Esophagus squamous epithelium (tissue), 5 donors: ENCODE data around the gene PPP1R3G. TPM values are rescaled to one million over a fixed set of nuclear protein-coding genes. Genes with fewer than 3 reads are reported as not detected.

Experiments
- DNase-seq: peaks from one replicate; lab custom pipeline; 2025; lab: John Stamatoyannopoulos, UW
- H3K27ac ChIP-seq, 4 donors: fragments of 200-600 bp; sonication (generic); one replicate each; pipeline ENCODE4 v1.5.1; 2016 to 2019; ENCODE audit warnings: mild to moderate bottlenecking in 1 of 4
- H3K27me3 ChIP-seq, 4 donors: fragments of 200-600 bp; sonication (generic); 1 replicate in 3 of 4; 2 replicates in 1 of 4; pipeline versions ENCODE4 v1.5.1 to v1.6.0; 2017 to 2021; ENCODE audit warnings: antibody characterized with exemption in 1 of 4
- H3K36me3 ChIP-seq, 3 donors: fragments of 200-600 bp; sonication (generic); one replicate each; pipeline ENCODE4 v1.5.1; 2016 to 2019
- H3K4me1 ChIP-seq, 3 donors: fragments of 200-600 bp; sonication (generic); one replicate each; pipeline ENCODE4 v1.5.1; 2017 to 2019
- H3K4me3 ChIP-seq, 4 donors: fragments of 200-600 bp; sonication (generic); 1 replicate in 3 of 4; 2 replicates in 1 of 4; pipeline ENCODE4 v1.5.1; 2016 to 2019; ENCODE audit warnings: mild to moderate bottlenecking in 2 of 4, moderate library complexity in 1 of 4
- H3K9me3 ChIP-seq, 3 donors: fragments of 200-600 bp; sonication (generic); one replicate each; pipeline ENCODE4 v1.5.1; 2016 to 2019
- POLR2A ChIP-seq, 4 donors: fragments of 450-650 bp; IDR thresholded peaks; one replicate each; pipeline ENCODE4 v1.6.1; 2017; ENCODE audit warnings: antibody characterized with exemption in 4 of 4, mild to moderate bottlenecking in 4 of 4, moderate library complexity in 3 of 4
- whole genome bisulfite sequencing, 2 donors: methylation state at CpG; one replicate each; pipeline ENCODE4 v1.1.5; 2018; 5-methylcytosine and 5-hydroxymethylcytosine counted together
- intact Hi-C: fragments of 100-400 bp; cut with DNase I; formaldehyde crosslinking; loops from one replicate; pipeline ENCODE4 v1.15.0; 2022
- total RNA-seq, 4 donors: library from RNA; depleted of rRNA; stranded (reverse); fragments of >200 nt; gene quantifications; one replicate each; pipeline ENCODE4 v1.1.0, GENCODE V29; 2016
- TF ChIP-seq, protein P1 (sequence below), 6 experiments: fragments of 450-650 bp in 4 of 6; fragments of 200-600 bp in 2 of 6; sonication (generic) in 2 of 6; IDR thresholded peaks; one replicate each; pipeline ENCODE4 v1.5.1; 2016 to 2019; ENCODE audit warnings: antibody characterized with exemption in 6 of 6, mild to moderate bottlenecking in 4 of 6, moderate library complexity in 4 of 6
- donor health status: DM: yes; HTN: yes; CAD: no.

The PPP1R3G gene
- total RNA-seq, 4 donors from 2014 or later = 1.1 to 3.0 (median 1.6) TPM

DNA sequence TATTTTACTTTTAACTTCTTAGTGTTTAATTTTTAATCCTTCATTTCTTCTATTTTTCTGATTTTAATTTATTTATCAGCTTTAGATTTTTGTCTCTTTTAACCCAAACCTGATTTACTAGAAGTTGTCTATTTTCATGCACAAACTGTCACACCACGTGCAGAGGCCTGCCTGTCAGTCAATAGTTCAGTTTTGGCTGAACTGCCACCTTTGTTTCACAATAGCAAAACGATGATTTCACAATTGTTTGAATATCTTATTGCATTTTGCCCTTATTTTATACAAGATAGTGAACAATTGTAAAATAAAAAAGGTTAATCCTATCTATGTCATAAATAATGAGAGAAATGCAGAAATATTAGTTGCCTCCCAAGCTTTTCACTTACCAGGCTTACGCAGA lies 24.0 kb upstream of the PPP1R3G start:
- no peaks in the 10 kb centered on the region for H3K4me1 ChIP-seq
- H3K4me3 ChIP-seq = no peak overlapping the region
- intact Hi-C loops = no loop called here
- H3K27me3 ChIP-seq = no peaks in the 10 kb centered on the region
- 46 to 47% methylated on average over 3 of the region's 3 CpGs for WGBS, 2 donors
- no peaks in the 10 kb centered on the region for H3K9me3 ChIP-seq
- no peaks in the 10 kb centered on the region for H3K36me3 ChIP-seq
- TF ChIP-seq, protein P1, sequence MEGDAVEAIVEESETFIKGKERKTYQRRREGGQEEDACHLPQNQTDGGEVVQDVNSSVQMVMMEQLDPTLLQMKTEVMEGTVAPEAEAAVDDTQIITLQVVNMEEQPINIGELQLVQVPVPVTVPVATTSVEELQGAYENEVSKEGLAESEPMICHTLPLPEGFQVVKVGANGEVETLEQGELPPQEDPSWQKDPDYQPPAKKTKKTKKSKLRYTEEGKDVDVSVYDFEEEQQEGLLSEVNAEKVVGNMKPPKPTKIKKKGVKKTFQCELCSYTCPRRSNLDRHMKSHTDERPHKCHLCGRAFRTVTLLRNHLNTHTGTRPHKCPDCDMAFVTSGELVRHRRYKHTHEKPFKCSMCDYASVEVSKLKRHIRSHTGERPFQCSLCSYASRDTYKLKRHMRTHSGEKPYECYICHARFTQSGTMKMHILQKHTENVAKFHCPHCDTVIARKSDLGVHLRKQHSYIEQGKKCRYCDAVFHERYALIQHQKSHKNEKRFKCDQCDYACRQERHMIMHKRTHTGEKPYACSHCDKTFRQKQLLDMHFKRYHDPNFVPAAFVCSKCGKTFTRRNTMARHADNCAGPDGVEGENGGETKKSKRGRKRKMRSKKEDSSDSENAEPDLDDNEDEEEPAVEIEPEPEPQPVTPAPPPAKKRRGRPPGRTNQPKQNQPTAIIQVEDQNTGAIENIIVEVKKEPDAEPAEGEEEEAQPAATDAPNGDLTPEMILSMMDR (IDR thresholded peaks at IDR 0.05) = no peak
- no peak for TF ChIP-seq POLR2A (IDR thresholded peaks at IDR 0.05)
- DNase-seq = no peak
- no peak overlapping the region for H3K27ac ChIP-seq

DNA sequence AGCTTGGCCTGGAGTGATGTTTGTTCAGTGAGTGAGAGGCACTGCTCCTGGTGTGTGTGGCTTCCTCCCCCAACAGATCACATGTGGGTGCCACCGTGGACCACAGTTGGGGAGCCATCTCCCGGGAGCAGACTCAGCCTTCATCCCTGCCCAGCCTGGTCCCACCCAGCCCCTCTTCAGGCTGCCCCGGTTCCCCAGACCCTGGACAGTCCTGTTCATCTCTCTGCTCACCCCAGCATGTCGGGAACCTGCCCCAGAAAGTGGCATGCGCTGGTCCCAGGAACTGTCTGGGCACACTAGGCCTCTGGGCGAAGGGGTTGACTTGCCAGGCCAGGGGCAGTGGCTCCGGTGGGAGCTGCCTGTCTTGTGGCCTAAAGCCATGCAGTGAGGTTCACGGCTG lies 21.5 kb upstream of the PPP1R3G start:
- Histone ChIP-seq H3K27me3 (no peaks in the 10 kb centered on the region), H3K9me3 (no peaks in the 10 kb centered on the region), H3K36me3 (no peaks in the 10 kb centered on the region), H3K4me3 (no peak overlapping the region), H3K27ac (no peak overlapping the region), H3K4me1 (no peaks in the 10 kb centered on the region)
- WGBS, 2 donors = 76 to 77% methylated on average over 2 to 5 of the region's 8 CpGs
- DNase-seq = no peak
- TF ChIP-seq POLR2A (IDR thresholded peaks at IDR 0.05) = no peak
- TF ChIP-seq, protein P1 (IDR thresholded peaks at IDR 0.05) = no peak
- intact Hi-C loops = no loop called here

DNA sequence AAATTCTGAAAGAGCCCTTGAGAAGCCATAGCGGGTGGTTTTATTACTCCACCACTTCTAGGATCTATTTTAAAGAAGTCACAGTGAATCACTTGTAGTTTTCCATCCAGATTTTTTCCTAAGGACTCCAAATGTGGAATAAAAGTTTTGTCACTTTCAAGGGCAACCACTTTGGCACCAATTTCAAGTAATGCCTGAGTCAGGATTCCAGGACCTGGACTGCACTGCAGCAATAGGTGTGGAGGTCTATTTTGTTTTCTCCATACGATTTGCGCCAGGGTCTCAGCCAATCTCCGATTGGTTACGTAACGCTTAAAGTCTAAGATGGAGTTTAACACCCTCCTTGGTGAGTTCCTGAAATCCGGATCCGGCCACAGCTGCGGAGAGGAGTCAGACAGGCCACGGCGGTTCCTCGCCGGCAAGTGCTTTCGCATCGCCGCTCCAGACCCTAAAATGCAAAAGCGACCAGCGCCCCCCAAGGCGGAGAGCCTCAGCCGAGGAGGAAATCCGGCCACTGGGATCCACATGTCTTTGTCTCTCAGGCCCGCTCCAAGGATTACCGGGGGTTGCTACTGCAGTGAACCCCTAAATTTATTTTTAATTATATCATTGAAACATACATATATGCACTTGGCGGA lies 18.6 kb upstream of the PPP1R3G start:
- Histone ChIP-seq H3K9me3 (no peaks in the 10 kb centered on the region), H3K4me1 (no peaks in the 10 kb centered on the region), H3K4me3 (no peak overlapping the region), H3K27ac (no peak overlapping the region), H3K36me3 (no peaks in the 10 kb centered on the region), H3K27me3 (no peaks in the 10 kb centered on the region)
- TF ChIP-seq POLR2A (IDR thresholded peaks at IDR 0.05) = no peak
- TF ChIP-seq, protein P1 (IDR thresholded peaks at IDR 0.05) = no peak
- DNase-seq = no peak
- intact Hi-C loops = no loop called here
- WGBS, 2 donors = 89 to 96% methylated on average over 22 to 24 of the region's 24 CpGs

DNA sequence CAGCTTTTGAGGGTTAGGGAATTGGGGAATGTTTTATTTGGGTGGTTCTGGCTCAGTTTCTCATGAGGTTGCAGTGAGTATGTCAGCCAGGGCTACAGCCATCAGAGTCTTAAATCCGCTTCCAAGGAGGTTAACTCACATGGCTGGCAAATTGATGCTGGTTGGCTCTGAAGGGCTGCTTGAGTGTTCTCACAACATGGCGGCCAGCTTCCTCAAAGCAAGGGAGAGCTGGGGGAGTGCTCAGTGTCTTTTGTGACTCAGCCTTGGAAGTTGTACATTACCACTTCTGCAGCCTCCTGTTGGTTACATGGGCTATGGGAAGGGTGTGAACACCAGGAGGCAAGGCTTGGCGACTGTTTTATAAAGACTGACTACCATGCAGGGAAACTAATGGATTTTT lies 17.8 kb upstream of the PPP1R3G start:
- H3K9me3 ChIP-seq = no peaks in the 10 kb centered on the region
- no peaks in the 10 kb centered on the region for H3K27me3 ChIP-seq
- 100% methylated on average over 3 of the region's 3 CpGs for WGBS, 2 donors
- H3K36me3 ChIP-seq = no peaks in the 10 kb centered on the region
- no peaks in the 10 kb centered on the region for H3K4me1 ChIP-seq
- no peak overlapping the region for H3K4me3 ChIP-seq
- no peak for DNase-seq
- intact Hi-C loops = no loop called here
- TF ChIP-seq, protein P1 (IDR thresholded peaks at IDR 0.05) = no peak
- no peak for TF ChIP-seq POLR2A (IDR thresholded peaks at IDR 0.05)
- H3K27ac ChIP-seq = no peak overlapping the region

DNA sequence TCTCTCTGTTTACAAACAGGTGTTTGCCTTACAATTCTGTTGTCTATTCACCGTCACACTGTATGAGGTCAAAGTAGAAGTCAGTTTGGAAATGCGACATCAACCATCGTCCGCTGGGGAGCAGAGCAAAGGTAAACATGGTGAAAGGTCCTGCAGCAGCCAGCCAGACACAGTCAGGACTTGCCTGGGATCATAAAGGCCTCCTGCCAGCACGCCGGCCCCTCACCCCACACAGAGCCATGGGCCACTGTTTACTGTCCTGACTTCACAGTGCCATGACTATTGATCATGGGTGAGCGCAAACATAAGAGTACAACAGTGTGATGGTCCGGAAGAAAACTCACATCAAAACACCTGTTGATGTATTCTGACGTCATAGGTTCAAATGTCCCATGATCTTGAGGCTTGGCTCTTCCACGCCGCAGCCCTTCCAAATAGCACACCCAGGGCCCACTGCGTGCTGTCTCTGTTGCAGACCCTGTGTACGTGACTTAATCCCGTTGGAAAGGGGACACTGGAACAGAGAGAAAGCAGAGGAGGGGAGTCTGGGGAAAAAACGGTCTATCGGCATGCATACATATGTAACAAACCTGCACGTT lies 16.9 kb upstream of the PPP1R3G start:
- 84 to 92% methylated on average over 14 to 16 of the region's 17 CpGs for WGBS, 2 donors
- TF ChIP-seq, protein P1 (IDR thresholded peaks at IDR 0.05) = no peak
- no peak for TF ChIP-seq POLR2A (IDR thresholded peaks at IDR 0.05)
- no peaks in the 10 kb centered on the region for H3K27me3 ChIP-seq
- no peak for DNase-seq
- H3K4me1 ChIP-seq = no peaks in the 10 kb centered on the region
- intact Hi-C loops = no loop called here
- H3K9me3 ChIP-seq = no peaks in the 10 kb centered on the region
- H3K27ac ChIP-seq = no peak overlapping the region
- no peak overlapping the region for H3K4me3 ChIP-seq
- no peaks in the 10 kb centered on the region for H3K36me3 ChIP-seq
